Measurements from ENCODE around the gene KCNJ12.

GRCh38 chr17:21330436-21331160, 45.6 kb upstream of the KCNJ12 start:
- TF ChIP-seq CTCF (IDR thresholded peaks at IDR 0.05 in 4 of 5, conservative IDR thresholded peaks at IDR 0.05 in 1 of 5) (no peak), POLR2A (IDR thresholded peaks at IDR 0.05) (no peak)

All from gastrocnemius medialis (tissue), 4 donors.